ENCODE data around the gene TUFT1.

Gene TUFT1

GRCh38 chr1:151621351-151621750, 81.2 kb downstream of the TUFT1 start:
- H3K4me3 ChIP-seq (replicated peaks; ENCODE audit: insufficient read depth, low read length) = no peak overlapping the region
- no peak overlapping the region for H3K27ac ChIP-seq (replicated peaks)
- H3K27me3 ChIP-seq (ENCODE audit: insufficient read depth, poor library complexity, severe bottlenecking) = no peaks in the 10 kb centered on the region
- DNase-seq (ENCODE audit: low read depth in 1 of 2, low spot score in 1 of 2) = no peak
- no peak for TF ChIP-seq CTCF (IDR thresholded peaks at IDR 0.05; ENCODE audit: insufficient read depth, low read length)
- no peak for TF ChIP-seq SPI1 (IDR thresholded peaks at IDR 0.05; ENCODE audit: borderline replicate concordance, low read depth)
- TF ChIP-seq POLR2AphosphoS5 (IDR thresholded peaks at IDR 0.05; ENCODE audit: low read depth) = no peak
- TF ChIP-seq GABPA (IDR thresholded peaks at IDR 0.05; ENCODE audit: low read depth) = no peak
- no peak for TF ChIP-seq REST (IDR thresholded peaks at IDR 0.05; ENCODE audit: insufficient replicate concordance, low read depth)

- no peak for DNase-seq (ENCODE audit: low read depth in 1 of 2, low spot score in 1 of 2)
- H3K27ac ChIP-seq (replicated peaks) = no peak overlapping the region
- H3K27me3 ChIP-seq (ENCODE audit: insufficient read depth, poor library complexity, severe bottlenecking) = no peaks in the 10 kb centered on the region
- no peak overlapping the region for H3K4me3 ChIP-seq (replicated peaks; ENCODE audit: insufficient read depth, low read length)
- TF ChIP-seq SPI1 (IDR thresholded peaks at IDR 0.05; ENCODE audit: borderline replicate concordance, low read depth) = no peak
- TF ChIP-seq REST (IDR thresholded peaks at IDR 0.05; ENCODE audit: insufficient replicate concordance, low read depth) = no peak
- no peak for TF ChIP-seq CTCF (IDR thresholded peaks at IDR 0.05; ENCODE audit: insufficient read depth, low read length)
- TF ChIP-seq GABPA (IDR thresholded peaks at IDR 0.05; ENCODE audit: low read depth) = no peak
- no peak for TF ChIP-seq POLR2AphosphoS5 (IDR thresholded peaks at IDR 0.05; ENCODE audit: low read depth)
Observed at GRCh38 chr1:151624783-151625182, 84.7 kb downstream of the TUFT1 start.

GRCh38 chr1:151626740-151627334, 86.7 kb downstream of the TUFT1 start:
- Histone ChIP-seq H3K27ac (replicated peaks) (no peak overlapping the region), H3K27me3 (ENCODE audit: insufficient read depth, poor library complexity, severe bottlenecking) (no peaks in the 10 kb centered on the region), H3K4me3 (replicated peaks; ENCODE audit: insufficient read depth, low read length) (no peak overlapping the region)
- no peak for DNase-seq (ENCODE audit: low read depth in 1 of 2, low spot score in 1 of 2)
- TF ChIP-seq CTCF (IDR thresholded peaks at IDR 0.05; ENCODE audit: insufficient read depth, low read length) (no peak), POLR2AphosphoS5 (IDR thresholded peaks at IDR 0.05; ENCODE audit: low read depth) (no peak), REST (IDR thresholded peaks at IDR 0.05; ENCODE audit: insufficient replicate concordance, low read depth) (no peak), GABPA (IDR thresholded peaks at IDR 0.05; ENCODE audit: low read depth) (no peak), SPI1 (IDR thresholded peaks at IDR 0.05; ENCODE audit: borderline replicate concordance, low read depth) (no peak)

Data from HL-60 (cell line).